Neural progenitor cell (in vitro differentiated cells): ENCODE measurements around the gene CDC42BPG. TPM values are rescaled to one million over a fixed set of nuclear protein-coding genes. Genes with fewer than 3 reads are reported as not detected.

Experiments used
- DNase-seq: peaks from one replicate; pipeline ENCODE4 v3.0.0-alpha.2; 2016; ENCODE audit warnings: low spot score
- H2AFZ ChIP-seq: fragments of 200-600 bp; sonication (generic); replicated peaks from 2 replicates; pipeline ENCODE4 v1.6.1; 2016; ENCODE audit warnings: antibody characterized with exemption
- H3F3A ChIP-seq: fragments of 200-600 bp; sonication (generic); 2 replicates; pipeline ENCODE4 v1.6.1; 2016; ENCODE audit warnings: antibody characterized with exemption, low read depth
- H3K27ac ChIP-seq: fragments of 200-600 bp; sonication (generic); 2 replicates; pipeline ENCODE4 v1.5.1; 2016; ENCODE audit warnings: mild to moderate bottlenecking
- H3K27me3 ChIP-seq: fragments of 200-600 bp; sonication (generic); 2 replicates; pipeline ENCODE4 v1.6.1; 2016; ENCODE audit warnings: mild to moderate bottlenecking, moderate library complexity
- H3K36me3 ChIP-seq: fragments of 200-600 bp; sonication (generic); 2 replicates; pipeline ENCODE4 v1.5.1; 2016
- H3K4me1 ChIP-seq: fragments of 200-600 bp; sonication (generic); 2 replicates; pipeline ENCODE4 v1.6.1; 2016; ENCODE audit warnings: mixed run types
- H3K4me2 ChIP-seq: fragments of 200-600 bp; sonication (generic); 2 replicates; pipeline ENCODE4 v1.6.1; 2016
- H3K4me3 ChIP-seq: fragments of 200-600 bp; sonication (generic); 2 replicates; pipeline ENCODE4 v1.5.1; 2016
- H3K79me2 ChIP-seq: fragments of 200-600 bp; sonication (generic); 2 replicates; pipeline ENCODE4 v1.6.1; 2016; ENCODE audit warnings: low read depth
- H3K9ac ChIP-seq: fragments of 200-600 bp; sonication (generic); 2 replicates; pipeline ENCODE4 v1.6.1; 2016
- H3K9me3 ChIP-seq: fragments of 200-600 bp; sonication (generic); 2 replicates; pipeline ENCODE4 v1.5.1; 2016; ENCODE audit warnings: low read depth
- H4K20me1 ChIP-seq: fragments of 200-600 bp; sonication (generic); 2 replicates; pipeline ENCODE4 v1.6.1; 2016; ENCODE audit warnings: low read depth
- H3K27ac Mint-ChIP-seq: 3 replicates; pipeline ENCODE4 v1.8.0; 2021; ENCODE audit warnings: mixed read lengths
- H3K27me3 Mint-ChIP-seq: 2 replicates; pipeline ENCODE4 v1.8.0; 2022; ENCODE audit warnings: low read depth, mild to moderate bottlenecking, inconsistent platforms, moderate library complexity, mixed read lengths; ENCODE audit not compliant: insufficient read depth
- H3K36me3 Mint-ChIP-seq: 3 replicates; pipeline ENCODE4 v1.8.0; 2021; ENCODE audit warnings: mixed read lengths
- H3K4me1 Mint-ChIP-seq: 3 replicates; pipeline ENCODE4 v1.8.0; 2021; ENCODE audit warnings: mixed read lengths
- H3K4me3 Mint-ChIP-seq: 3 replicates; pipeline ENCODE4 v1.8.0; 2021; ENCODE audit warnings: mild to moderate bottlenecking, moderate library complexity, mixed read lengths
- H3K9me3 Mint-ChIP-seq: 3 replicates; pipeline ENCODE4 v1.8.0; 2020; ENCODE audit warnings: mixed read lengths
- EZH2 ChIP-seq: fragments of 200-600 bp; sonication (generic); IDR thresholded peaks from 2 replicates; pipeline ENCODE4 v1.6.1; 2017; ENCODE audit warnings: antibody characterized with exemption, mild to moderate bottlenecking, moderate library complexity
- EZH2phosphoT487 ChIP-seq: fragments of 200-600 bp; sonication (generic); IDR thresholded peaks from 2 replicates; pipeline ENCODE4 v1.6.1; 2017; ENCODE audit warnings: antibody characterized with exemption
- microRNA counts: library from miRNA; unstranded; fragments of <30 nt; microRNA quantifications from one replicate; lab custom pipeline; 2016
- total RNA-seq: library from RNA; depleted of rRNA; stranded (reverse); fragments of >200 nt; gene quantifications from 2 replicates; pipeline ENCODE4 v1.2.3, GENCODE V29; 2015; ENCODE audit warnings: low replicate concordance
- TF ChIP-seq, protein P1 (sequence below): fragments of 200-600 bp; sonication (generic); IDR thresholded peaks from 2 replicates; pipeline ENCODE4 v1.5.1; 2017; ENCODE audit warnings: antibody characterized with exemption, mild to moderate bottlenecking

The CDC42BPG gene
- total RNA-seq, 1 donor from 2014 or later, result 0.62 TPM

GRCh38 chr11:64776875-64777274 is 67.6 kb downstream of the CDC42BPG start:
- Mint-ChIP-seq H3K27me3 (peaks cover 12% of the 10 kb centered on the region), H3K27ac (peak overlapping the region; percentile 81), H3K36me3 (peaks cover 41% of the 10 kb centered on the region), H3K4me3 (peak overlapping the region; percentile 90), H3K4me1 (peaks cover 36% of the 10 kb centered on the region), H3K9me3 (no peaks in the 10 kb centered on the region)
- Histone ChIP-seq H4K20me1 (peaks cover 57% of the 10 kb centered on the region), H3K4me3 (peak overlapping the region; percentile 98), H3K27ac (no peak overlapping the region), H3F3A (peaks cover 74% of the 10 kb centered on the region), H3K27me3 (no peaks in the 10 kb centered on the region), H3K79me2 (peaks cover 66% of the 10 kb centered on the region), H3K4me1 (peaks cover 28% of the 10 kb centered on the region), H2AFZ (no peak overlapping the region), H3K9ac (peak overlapping the region; percentile 82), H3K36me3 (peaks cover 49% of the 10 kb centered on the region), H3K9me3 (no peaks in the 10 kb centered on the region), H3K4me2 (peak overlapping the region; percentile 100)
- no peak for DNase-seq
- no peak for TF ChIP-seq EZH2
- TF ChIP-seq, protein P1, sequence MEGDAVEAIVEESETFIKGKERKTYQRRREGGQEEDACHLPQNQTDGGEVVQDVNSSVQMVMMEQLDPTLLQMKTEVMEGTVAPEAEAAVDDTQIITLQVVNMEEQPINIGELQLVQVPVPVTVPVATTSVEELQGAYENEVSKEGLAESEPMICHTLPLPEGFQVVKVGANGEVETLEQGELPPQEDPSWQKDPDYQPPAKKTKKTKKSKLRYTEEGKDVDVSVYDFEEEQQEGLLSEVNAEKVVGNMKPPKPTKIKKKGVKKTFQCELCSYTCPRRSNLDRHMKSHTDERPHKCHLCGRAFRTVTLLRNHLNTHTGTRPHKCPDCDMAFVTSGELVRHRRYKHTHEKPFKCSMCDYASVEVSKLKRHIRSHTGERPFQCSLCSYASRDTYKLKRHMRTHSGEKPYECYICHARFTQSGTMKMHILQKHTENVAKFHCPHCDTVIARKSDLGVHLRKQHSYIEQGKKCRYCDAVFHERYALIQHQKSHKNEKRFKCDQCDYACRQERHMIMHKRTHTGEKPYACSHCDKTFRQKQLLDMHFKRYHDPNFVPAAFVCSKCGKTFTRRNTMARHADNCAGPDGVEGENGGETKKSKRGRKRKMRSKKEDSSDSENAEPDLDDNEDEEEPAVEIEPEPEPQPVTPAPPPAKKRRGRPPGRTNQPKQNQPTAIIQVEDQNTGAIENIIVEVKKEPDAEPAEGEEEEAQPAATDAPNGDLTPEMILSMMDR, result no peak
- no peak for TF ChIP-seq EZH2phosphoT487

- Histone ChIP-seq H2AFZ (no peak overlapping the region), H3K4me3 (peak overlapping the region; percentile 98), H3K9me3 (no peaks in the 10 kb centered on the region), H3K4me1 (peaks cover 28% of the 10 kb centered on the region), H3F3A (peaks cover 79% of the 10 kb centered on the region), H3K36me3 (peaks cover 54% of the 10 kb centered on the region), H3K27ac (no peak overlapping the region), H4K20me1 (peaks cover 61% of the 10 kb centered on the region), H3K9ac (peak overlapping the region; percentile 82), H3K4me2 (peak overlapping the region; percentile 100), H3K79me2 (peaks cover 71% of the 10 kb centered on the region), H3K27me3 (no peaks in the 10 kb centered on the region)
- H3K36me3 Mint-ChIP-seq, result peaks cover 46% of the 10 kb centered on the region
- no peak overlapping the region for H3K27ac Mint-ChIP-seq
- no peaks in the 10 kb centered on the region for H3K9me3 Mint-ChIP-seq
- TF ChIP-seq EZH2phosphoT487, result no peak
- TF ChIP-seq, protein P1, result no peak
- TF ChIP-seq EZH2, result no peak
- peak overlapping the region; percentile 90 for H3K4me3 Mint-ChIP-seq
- peaks cover 12% of the 10 kb centered on the region for H3K27me3 Mint-ChIP-seq
- no peak for DNase-seq
- H3K4me1 Mint-ChIP-seq, result peaks cover 37% of the 10 kb centered on the region
These were observed 68.0 kb downstream of the CDC42BPG start for GRCh38 chr11:64776425-64776824.

- no peak overlapping the region for H3K4me3 Mint-ChIP-seq
- no peaks in the 10 kb centered on the region for H3K9me3 Mint-ChIP-seq
- Histone ChIP-seq H2AFZ (no peak overlapping the region), H4K20me1 (peaks cover 84% of the 10 kb centered on the region), H3K27me3 (no peaks in the 10 kb centered on the region), H3K36me3 (peaks cover 66% of the 10 kb centered on the region), H3K9ac (no peak overlapping the region), H3K4me1 (peaks cover 21% of the 10 kb centered on the region), H3K9me3 (no peaks in the 10 kb centered on the region), H3K27ac (no peak overlapping the region), H3K4me3 (no peak overlapping the region), H3K79me2 (peaks cover 85% of the 10 kb centered on the region), H3F3A (peaks cover 90% of the 10 kb centered on the region), H3K4me2 (no peak overlapping the region)
- DNase-seq, result no peak
- peaks cover 8% of the 10 kb centered on the region for H3K27me3 Mint-ChIP-seq
- no peak overlapping the region for H3K27ac Mint-ChIP-seq
- no peak for TF ChIP-seq EZH2
- TF ChIP-seq EZH2phosphoT487, result no peak
- peaks cover 62% of the 10 kb centered on the region for H3K36me3 Mint-ChIP-seq
- H3K4me1 Mint-ChIP-seq, result peaks cover 35% of the 10 kb centered on the region
These were observed 70.3 kb downstream of the CDC42BPG start for GRCh38 chr11:64774144-64774543.

MicroRNAs encoded within 50 kb of the gene (microRNA counts, 767-probe panel; counts per million panel counts)
- microRNA hsa-miR-192-5p (lab: Ali Mortazavi, UCI), result 460 counts per million, percentile 90 among the panel's probes with 10 or more counts

Other genes with a start within 250 kb of the CDC42BPG start
- gene NRXN2, start 121.5 kb downstream of the CDC42BPG start, total RNA-seq, result 2.2 and 9.2 TPM in 2 replicates
- gene RASGRP2, start 100.5 kb downstream of the CDC42BPG start, total RNA-seq, result 0.06 and 1.8 TPM in 2 replicates
- 1.4 and 2.2 TPM in 2 replicates for gene PYGM, start 84.7 kb downstream of the CDC42BPG start, total RNA-seq
- gene SF1, start 66.1 kb downstream of the CDC42BPG start, total RNA-seq, result 140 and 193 TPM in 2 replicates
- gene MAP4K2, start 41.4 kb downstream of the CDC42BPG start, total RNA-seq, result 15.8 and 27.7 TPM in 2 replicates
- 11.4 and 34.9 TPM in 2 replicates for gene MEN1, start 34.1 kb downstream of the CDC42BPG start, total RNA-seq
- 19.8 and 39.7 TPM in 2 replicates for gene EHD1, start 34.0 kb upstream of the CDC42BPG start, total RNA-seq
- 4.4 and 16.6 TPM in 2 replicates for gene ATG2A, start 72.6 kb upstream of the CDC42BPG start, total RNA-seq
- 5.7 and 11.3 TPM in 2 replicates for gene PPP2R5B, start 80.0 kb upstream of the CDC42BPG start, total RNA-seq
- 1.5 TPM in 1 of 2 replicates, not detected in the other for gene GPHA2, start 91.2 kb upstream of the CDC42BPG start, total RNA-seq
- gene MAJIN, start 127.5 kb upstream of the CDC42BPG start, total RNA-seq, result 0.06 TPM in 1 of 2 replicates, not detected in the other
- 0.28 TPM in 1 of 2 replicates, not detected in the other for gene BATF2, start 152.3 kb upstream of the CDC42BPG start, total RNA-seq
- 171 and 287 TPM in 2 replicates for gene ARL2, start 169.5 kb upstream of the CDC42BPG start, total RNA-seq
- gene SNX15, start 182.8 kb upstream of the CDC42BPG start, total RNA-seq, result 10.7 and 16.8 TPM in 2 replicates
- gene SAC3D1, start 196.6 kb upstream of the CDC42BPG start, total RNA-seq, result 3.0 and 13.2 TPM in 2 replicates
- 0.80 and 3.0 TPM in 2 replicates for gene NAALADL1, start 213.9 kb upstream of the CDC42BPG start, total RNA-seq
- 46.7 and 57.3 TPM in 2 replicates for gene CDCA5, start 239.4 kb upstream of the CDC42BPG start, total RNA-seq
- 12.6 and 36.1 TPM in 2 replicates for gene ZFPL1, start 239.6 kb upstream of the CDC42BPG start, total RNA-seq